Naive thymus-derived CD8-positive, alpha-beta T cell (primary cell): Measurements from ENCODE around the gene LHX2. TPM values are rescaled to one million over a fixed set of nuclear protein-coding genes. Genes with fewer than 3 reads are reported as not detected.
"Not testable (repeated sequence)": the region's sequence is repeated elsewhere in the genome, so short reads cannot be mapped to it uniquely, and the experiment has no call there.

Experiments used
- ATAC-seq, 2 donors: fragments of 150-1000 bp; cut with Tn5 transposase in 1 of 2; sonication (Bioruptor Pico), chemical (Tn5 transposase) in 1 of 2; 1 replicate in 1 of 2; 2 replicates in 1 of 2; pipeline ENCODE4 v1.10.0; 2021; ENCODE audit warnings: mild to moderate bottlenecking in 2 of 2, moderate library complexity in 2 of 2
- POLR2A ChIA-PET: fragments of 350-600 bp; sonication (Branson Sonifier 250); formaldehyde crosslinking; loops from one replicate; lab custom pipeline; 2021; ENCODE audit warnings: antibody characterized with exemption; lab: Charles Lee
- DNase-seq, 10 donors: peaks; one replicate each; pipeline versions ENCODE4 v3.0.0 to v3.0.0-alpha.2; 2020 to 2022
- H3K27ac Mint-ChIP-seq, 10 donors: one replicate each; pipeline ENCODE4 v1.8.0; 2020 to 2022; ENCODE audit warnings: mild to moderate bottlenecking in 10 of 10, mixed read lengths in 10 of 10, moderate library complexity in 4 of 10, inconsistent platforms in 1 of 10
- H3K27me3 Mint-ChIP-seq, 5 donors: one replicate each; pipeline ENCODE4 v1.8.0; 2021 to 2022; ENCODE audit warnings: mixed read lengths in 5 of 5
- H3K36me3 Mint-ChIP-seq, 3 donors: one replicate each; pipeline ENCODE4 v1.8.0; 2020 to 2022; ENCODE audit warnings: mixed read lengths in 3 of 3, mild to moderate bottlenecking in 2 of 3, inconsistent platforms in 1 of 3
- H3K4me1 Mint-ChIP-seq, 4 donors: one replicate each; pipeline ENCODE4 v1.8.0; 2021 to 2022; ENCODE audit warnings: mixed read lengths in 4 of 4
- H3K4me3 Mint-ChIP-seq, 10 donors: one replicate each; pipeline ENCODE4 v1.8.0; 2020 to 2022; ENCODE audit warnings: mild to moderate bottlenecking in 10 of 10, mixed read lengths in 10 of 10, moderate library complexity in 6 of 10, inconsistent platforms in 1 of 10
- H3K9me3 Mint-ChIP-seq, 9 donors: one replicate each; pipeline ENCODE4 v1.8.0; 2020 to 2022; ENCODE audit warnings: mixed read lengths in 9 of 9, mild to moderate bottlenecking in 3 of 9, inconsistent platforms in 1 of 9, moderate library complexity in 1 of 9
- polyA plus RNA-seq, 3 donors: library from polyadenylated mRNA; unstranded; fragments of 300-500 nt; fragmentation: Illumina TruSeq; gene quantifications; one replicate each; pipeline ENCODE4 v1.2.3, GENCODE V29; 2021
- total RNA-seq, 8 experiments: library from RNA in 2 of 8; stranded (reverse) in 2 of 8; gene quantifications; one replicate each; pipeline ENCODE4 v1.2.3 and lab custom pipeline; 2021 to 2026

Gene LHX2
- total RNA-seq (not detected), polyA plus RNA-seq (not detected), total RNA-seq (lab: John Stamatoyannopoulos, UW) (0 to 0.25 (median 0) reads per million in 6 experiments)

- peak within 1 kb of the TSS in 5 of 10 donors; percentile 43 to 70 (median 54) for H3K4me3 Mint-ChIP-seq
- POLR2A ChIA-PET = no interaction called here
- H3K4me1 Mint-ChIP-seq = peaks cover 21 to 54% (median 45%) of the 10 kb centered on the region in 4 donors
- ATAC-seq (no peak), DNase-seq (peak in 1 of 10 donors; percentile 24)
- peaks cover 0 to 5% (median 0%) of the 10 kb centered on the region in 9 donors for H3K9me3 Mint-ChIP-seq
- peaks cover 46 to 84% (median 59%) of the 10 kb centered on the region in 5 donors for H3K27me3 Mint-ChIP-seq
- H3K27ac Mint-ChIP-seq = no peak within 1 kb of the TSS
- H3K36me3 Mint-ChIP-seq = peaks cover 0 to 8% (median 3%) of the 10 kb centered on the region in 3 donors
Observed at GRCh38 chr9:124011460-124012301, at the start of gene LHX2. Gene LHX2 (plus strand): TSS chr9:124011768. CDS start chr9:124012349, 581 bp downstream.

- no peaks in the 10 kb centered on the region for H3K36me3 Mint-ChIP-seq
- H3K9me3 Mint-ChIP-seq = no peaks in the 10 kb centered on the region
- DNase-seq = peak in 1 of 10 donors; percentile 24
- no peak for ATAC-seq
- POLR2A ChIA-PET = no interaction called here
- peaks cover 3 to 16% (median 6%) of the 10 kb centered on the region in 4 donors for H3K4me1 Mint-ChIP-seq
- H3K4me3 Mint-ChIP-seq = no peak overlapping the region
- peaks cover 13 to 48% (median 34%) of the 10 kb centered on the region in 5 donors for H3K27me3 Mint-ChIP-seq
- H3K27ac Mint-ChIP-seq = peak overlapping the region in 1 of 10 donors; percentile 88
Observed at GRCh38 chr9:123964761-123965160, 46.8 kb upstream of the LHX2 start.

GRCh38 chr9:123965801-123966686 lies 45.5 kb upstream of the LHX2 start:
- Mint-ChIP-seq H3K36me3 (no peaks in the 10 kb centered on the region), H3K9me3 (no peaks in the 10 kb centered on the region), H3K27ac (peak overlapping the region in 1 of 10 donors; percentile 74), H3K4me3 (no peak overlapping the region), H3K27me3 (peaks cover 15 to 37% (median 30%) of the 10 kb centered on the region in 5 donors), H3K4me1 (peaks cover 3 to 16% (median 6%) of the 10 kb centered on the region in 4 donors)
- POLR2A ChIA-PET = no interaction called here
- ATAC-seq (no peak), DNase-seq (peak in 1 of 10 donors; percentile 11)

GRCh38 chr9:123967323-123967722 lies 44.2 kb upstream of the LHX2 start:
- H3K27me3 Mint-ChIP-seq = peaks cover 15 to 34% (median 28%) of the 10 kb centered on the region in 5 donors
- no peak for ATAC-seq
- POLR2A ChIA-PET = no interaction called here
- peaks cover 3 to 16% (median 6%) of the 10 kb centered on the region in 4 donors for H3K4me1 Mint-ChIP-seq
- H3K36me3 Mint-ChIP-seq = no peaks in the 10 kb centered on the region
- H3K27ac Mint-ChIP-seq = no peak overlapping the region
- H3K4me3 Mint-ChIP-seq = no peak overlapping the region
- DNase-seq = peak in 1 of 10 donors; percentile 45
- H3K9me3 Mint-ChIP-seq = no peaks in the 10 kb centered on the region

- POLR2A ChIA-PET = no interaction called here
- ATAC-seq (no peak), DNase-seq (no peak)
- no peak overlapping the region for H3K27ac Mint-ChIP-seq
- H3K4me1 Mint-ChIP-seq = no peaks in the 10 kb centered on the region
- H3K36me3 Mint-ChIP-seq = no peaks in the 10 kb centered on the region
- no peaks in the 10 kb centered on the region for H3K9me3 Mint-ChIP-seq
- peaks cover under 1 to 23% (median 15%) of the 10 kb centered on the region in 5 donors for H3K27me3 Mint-ChIP-seq
- H3K4me3 Mint-ChIP-seq = no peak overlapping the region
Observed at GRCh38 chr9:123972618-123973017, 39.0 kb upstream of the LHX2 start.

- ATAC-seq = no peak
- Mint-ChIP-seq H3K4me3 (no peak overlapping the region), H3K9me3 (no peaks in the 10 kb centered on the region), H3K4me1 (no peaks in the 10 kb centered on the region), H3K36me3 (no peaks in the 10 kb centered on the region), H3K27ac (no peak overlapping the region), H3K27me3 (peaks cover 1 to 19% (median 11%) of the 10 kb centered on the region in 5 donors)
- DNase-seq = no peak
- POLR2A ChIA-PET = no interaction called here
Observed at GRCh38 chr9:123973590-123974223, 37.9 kb upstream of the LHX2 start.

- peaks cover 8 to 22% (median 18%) of the 10 kb centered on the region in 5 donors for H3K27me3 Mint-ChIP-seq
- ATAC-seq (no peak), DNase-seq (peak in 1 of 10 donors; percentile 44)
- H3K4me3 Mint-ChIP-seq = no peak overlapping the region
- H3K4me1 Mint-ChIP-seq = no peaks in the 10 kb centered on the region
- no peak overlapping the region for H3K27ac Mint-ChIP-seq
- peaks cover 0 to 3% (median 0%) of the 10 kb centered on the region in 9 donors for H3K9me3 Mint-ChIP-seq
- POLR2A ChIA-PET = no interaction called here
- peaks cover 0 to 2% (median 0%) of the 10 kb centered on the region in 3 donors for H3K36me3 Mint-ChIP-seq
Observed at GRCh38 chr9:123974471-123974870, 37.1 kb upstream of the LHX2 start.

GRCh38 chr9:123975871-123976270 lies 35.7 kb upstream of the LHX2 start:
- Mint-ChIP-seq H3K27ac (no peak overlapping the region), H3K9me3 (peaks cover 0 to 3% (median 0%) of the 10 kb centered on the region in 9 donors), H3K4me3 (no peak overlapping the region), H3K36me3 (peaks cover 0 to 2% (median 0%) of the 10 kb centered on the region in 3 donors), H3K4me1 (no peaks in the 10 kb centered on the region), H3K27me3 (peaks cover 4 to 20% (median 19%) of the 10 kb centered on the region in 5 donors)
- DNase-seq (peak in 1 of 10 donors; percentile 38), ATAC-seq (no peak)
- POLR2A ChIA-PET = no interaction called here

- H3K4me3 Mint-ChIP-seq, H3K4me1 Mint-ChIP-seq, H3K36me3 Mint-ChIP-seq, H3K27ac Mint-ChIP-seq, H3K9me3 Mint-ChIP-seq, DNase-seq, POLR2A ChIA-PET, ATAC-seq: not testable (repeated sequence)
- peaks cover 7 to 27% (median 21%) of the 10 kb centered on the region in 5 donors for H3K27me3 Mint-ChIP-seq
Observed at GRCh38 chr9:123976579-123976978, 35.0 kb upstream of the LHX2 start.

GRCh38 chr9:123978981-123979380 lies 32.6 kb upstream of the LHX2 start:
- Mint-ChIP-seq H3K36me3 (peaks cover 0 to 2% (median 0%) of the 10 kb centered on the region in 3 donors), H3K27me3 (peaks cover 9 to 38% (median 27%) of the 10 kb centered on the region in 5 donors), H3K4me1 (no peaks in the 10 kb centered on the region), H3K9me3 (peaks cover 0 to 3% (median 0%) of the 10 kb centered on the region in 9 donors), H3K27ac (no peak overlapping the region), H3K4me3 (peak overlapping the region in 1 of 10 donors; percentile 14)
- POLR2A ChIA-PET = no interaction called here
- ATAC-seq (no peak), DNase-seq (peak in 1 of 10 donors; percentile 21)

- H3K27ac Mint-ChIP-seq = no peak overlapping the region
- peaks cover 10 to 54% (median 36%) of the 10 kb centered on the region in 5 donors for H3K27me3 Mint-ChIP-seq
- no peaks in the 10 kb centered on the region for H3K4me1 Mint-ChIP-seq
- POLR2A ChIA-PET = no interaction called here
- H3K36me3 Mint-ChIP-seq = peaks cover 0 to 2% (median 0%) of the 10 kb centered on the region in 3 donors
- H3K4me3 Mint-ChIP-seq = no peak overlapping the region
- H3K9me3 Mint-ChIP-seq = peaks cover 0 to 3% (median 0%) of the 10 kb centered on the region in 9 donors
- DNase-seq (peak in 1 of 10 donors; percentile 14), ATAC-seq (no peak)
Observed at GRCh38 chr9:123982535-123982934, 29.0 kb upstream of the LHX2 start.

- Mint-ChIP-seq H3K9me3 (peaks cover 0 to 3% (median 0%) of the 10 kb centered on the region in 9 donors), H3K4me3 (no peak overlapping the region), H3K36me3 (peaks cover 0 to 2% (median 0%) of the 10 kb centered on the region in 3 donors), H3K4me1 (no peaks in the 10 kb centered on the region), H3K27me3 (peaks cover 10 to 57% (median 36%) of the 10 kb centered on the region in 5 donors), H3K27ac (peak overlapping the region in 1 of 10 donors; percentile 33)
- DNase-seq (peak in 1 of 10 donors; percentile 38), ATAC-seq (no peak)
- POLR2A ChIA-PET = no interaction called here
Observed at GRCh38 chr9:123983047-123983446, 28.5 kb upstream of the LHX2 start.
